Right forelimb (tissue), 1 donor: Measurements from ENCODE around the gene KCTD17.

Experiments used
- DNase-seq: peaks from one replicate; pipeline ENCODE4 v3.0.0-alpha.2; 2018

Gene KCTD17, protein sequence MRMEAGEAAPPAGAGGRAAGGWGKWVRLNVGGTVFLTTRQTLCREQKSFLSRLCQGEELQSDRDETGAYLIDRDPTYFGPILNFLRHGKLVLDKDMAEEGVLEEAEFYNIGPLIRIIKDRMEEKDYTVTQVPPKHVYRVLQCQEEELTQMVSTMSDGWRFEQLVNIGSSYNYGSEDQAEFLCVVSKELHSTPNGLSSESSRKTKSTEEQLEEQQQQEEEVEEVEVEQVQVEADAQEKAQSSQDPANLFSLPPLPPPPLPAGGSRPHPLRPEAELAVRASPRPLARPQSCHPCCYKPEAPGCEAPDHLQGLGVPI

DNA sequence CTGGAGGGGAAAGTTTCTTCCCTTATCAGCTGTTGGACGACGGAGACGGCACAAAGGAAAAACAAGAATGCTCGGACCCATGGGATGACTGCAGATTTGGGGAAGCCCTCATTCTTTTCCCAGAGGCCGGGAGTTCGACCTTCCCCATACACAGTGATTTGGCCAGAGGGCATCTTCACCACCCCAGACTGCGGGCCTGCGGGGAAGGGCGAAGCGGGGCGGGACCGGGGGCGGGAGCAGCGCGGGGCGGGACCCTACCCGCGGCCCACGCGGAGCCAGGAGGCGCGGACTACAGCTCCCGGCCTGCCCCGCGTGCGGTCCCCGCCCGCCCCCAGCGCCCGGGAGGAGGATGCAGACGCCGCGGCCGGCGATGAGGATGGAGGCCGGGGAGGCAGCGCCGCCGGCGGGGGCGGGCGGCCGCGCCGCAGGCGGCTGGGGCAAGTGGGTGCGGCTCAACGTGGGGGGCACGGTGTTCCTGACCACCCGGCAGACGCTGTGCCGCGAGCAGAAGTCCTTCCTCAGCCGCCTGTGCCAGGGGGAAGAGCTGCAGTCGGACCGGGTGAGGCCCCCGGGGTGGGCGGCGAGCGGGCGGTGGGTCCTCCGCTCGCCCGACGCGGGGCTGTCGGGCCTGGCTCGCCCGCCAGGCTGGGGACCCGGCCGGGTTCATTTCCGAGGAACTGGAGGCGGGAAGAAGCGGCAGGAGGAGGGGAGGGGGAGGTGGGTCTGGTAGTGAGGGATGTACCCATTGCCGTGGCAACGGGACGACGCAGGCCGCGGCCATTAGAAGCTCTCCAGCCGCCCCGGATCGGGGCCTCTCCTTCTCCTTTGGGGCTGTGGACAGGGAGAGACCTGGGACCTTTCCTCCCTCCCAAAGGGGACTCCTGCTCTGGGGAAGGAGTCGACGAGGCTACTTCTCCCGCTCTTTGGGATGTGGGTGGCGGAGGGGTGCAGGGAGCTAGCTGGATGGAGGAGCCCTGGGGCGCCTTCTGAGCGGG lies at the start of gene KCTD17:
Gene KCTD17, plus strand, starts transcription at position 352 of the 995 bp plus-strand sequence. Its CDS starts 19 bp downstream, at position 371.
- peak; percentile 83 for DNase-seq

DNA sequence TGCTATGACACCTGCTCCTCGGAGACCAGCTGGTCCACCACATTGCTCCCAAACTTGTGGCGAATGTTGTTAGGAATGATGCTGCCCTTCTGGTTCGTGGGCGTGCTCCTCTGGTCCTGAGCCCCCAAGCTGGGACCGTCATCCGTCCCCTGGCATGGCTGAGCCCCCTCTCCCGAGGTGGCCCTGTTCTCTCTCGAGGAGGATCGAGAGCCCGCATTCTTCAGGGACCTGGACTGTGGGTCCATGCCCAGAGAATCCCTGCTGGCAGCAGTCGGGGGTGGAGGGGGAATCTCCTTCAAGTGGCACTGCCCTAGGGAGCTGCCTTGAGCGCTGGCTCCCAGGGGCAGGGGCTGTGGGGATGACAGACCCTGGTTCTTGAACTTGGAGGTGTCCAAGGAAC lies 49.7 kb upstream of the KCTD17 start:
- peak; percentile 12 for DNase-seq

DNA sequence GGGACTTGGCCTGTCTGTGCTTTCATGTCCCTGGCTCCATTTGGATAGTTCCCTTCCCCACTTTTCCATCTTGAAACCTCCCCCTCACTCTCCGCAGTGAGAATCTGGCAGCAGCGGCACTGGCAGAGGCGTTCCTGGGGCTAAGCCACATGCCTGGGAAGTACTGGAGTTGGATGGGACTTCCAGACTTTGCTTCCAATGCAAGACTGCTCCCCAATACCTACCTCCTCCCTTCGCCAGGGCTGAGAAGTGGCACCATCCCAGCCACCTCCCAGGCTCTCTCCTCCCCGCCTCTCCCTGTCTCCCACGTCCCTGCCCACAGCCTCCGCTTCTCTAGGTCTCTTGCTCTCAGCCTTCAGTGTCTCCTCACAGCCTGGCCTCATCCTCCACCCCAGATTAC lies 48.9 kb upstream of the KCTD17 start:
- peak; percentile 66 for DNase-seq

DNA sequence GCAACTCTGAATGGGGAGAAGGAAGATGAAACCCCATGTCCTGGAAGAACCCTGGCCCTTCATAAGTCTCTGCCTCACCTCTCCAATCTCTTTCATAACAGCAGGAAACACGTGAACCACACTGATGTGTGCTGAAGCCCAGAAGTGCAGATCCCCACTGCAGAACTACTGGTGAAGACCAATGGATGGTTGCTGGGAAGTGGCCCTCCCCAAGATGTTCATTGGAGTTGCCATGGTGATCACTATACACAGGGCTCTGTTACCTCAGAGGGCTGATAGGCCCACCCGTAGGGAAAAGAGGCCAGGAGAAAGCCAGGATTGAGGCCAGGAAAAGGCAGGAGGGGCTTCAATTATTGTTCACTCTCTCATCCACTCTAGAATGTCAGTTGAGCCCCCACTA lies 43.9 kb upstream of the KCTD17 start:
- peak; percentile 36 for DNase-seq

DNA sequence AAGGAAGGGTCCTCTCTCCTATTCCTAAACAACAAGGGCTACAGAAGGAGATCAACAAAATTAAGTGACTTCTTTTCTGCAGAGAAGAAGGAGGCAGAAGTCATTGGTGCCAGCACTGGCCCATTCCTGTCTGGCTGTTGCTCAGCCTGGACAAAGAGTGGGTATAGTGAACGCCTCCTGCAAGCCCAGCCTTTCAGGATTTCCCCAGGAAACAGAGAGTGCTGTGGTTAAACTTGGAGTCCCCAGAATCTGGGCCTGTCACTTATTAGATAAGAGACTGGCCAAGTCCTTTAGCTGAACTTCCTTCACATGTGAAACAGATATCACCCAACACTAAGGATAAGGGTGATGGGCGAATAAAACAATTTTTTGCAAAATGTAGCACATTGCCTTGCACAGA lies 43.2 kb upstream of the KCTD17 start:
- DNase-seq: peak; percentile 1

DNA sequence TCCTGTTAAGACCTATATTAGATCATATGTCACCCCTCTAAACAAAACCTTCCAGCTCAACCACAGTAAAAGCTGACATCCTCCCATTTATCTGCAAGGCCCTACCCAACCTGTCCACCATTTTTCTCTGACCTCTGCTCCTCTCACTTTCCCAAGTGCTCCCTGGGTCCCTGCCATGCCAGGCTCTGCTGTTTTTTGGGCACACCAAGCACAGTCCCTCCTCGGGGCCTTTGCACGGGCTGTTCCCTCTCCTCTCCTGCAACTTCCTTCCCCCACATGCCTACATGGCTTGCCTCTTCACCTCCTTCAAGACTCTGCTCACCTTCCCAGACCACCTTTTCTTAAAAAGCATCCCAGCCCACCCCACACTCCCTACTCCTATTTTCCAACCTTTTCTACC lies 42.1 kb upstream of the KCTD17 start:
- peak; percentile 24 for DNase-seq

DNA sequence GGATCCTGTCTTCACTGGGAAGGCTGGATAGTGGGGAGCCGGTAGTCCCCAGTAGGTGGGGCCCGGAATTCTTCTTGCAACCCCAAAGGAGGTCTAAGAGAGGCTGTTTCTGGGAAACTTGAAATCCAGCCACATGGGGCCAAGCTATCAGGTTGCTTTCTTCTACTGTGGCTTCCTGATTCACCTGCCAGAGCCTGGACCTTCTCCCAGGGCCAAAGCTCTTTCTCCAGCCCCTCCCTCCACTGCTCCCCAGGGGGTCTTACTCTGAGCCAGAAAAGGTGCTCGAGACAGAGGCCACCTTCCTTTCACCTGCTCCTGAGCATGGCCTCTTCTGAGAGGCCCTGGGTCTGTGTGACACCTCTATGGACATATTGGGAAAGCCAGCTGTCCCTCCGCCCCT lies 41.4 kb upstream of the KCTD17 start:
- no peak for DNase-seq

DNA sequence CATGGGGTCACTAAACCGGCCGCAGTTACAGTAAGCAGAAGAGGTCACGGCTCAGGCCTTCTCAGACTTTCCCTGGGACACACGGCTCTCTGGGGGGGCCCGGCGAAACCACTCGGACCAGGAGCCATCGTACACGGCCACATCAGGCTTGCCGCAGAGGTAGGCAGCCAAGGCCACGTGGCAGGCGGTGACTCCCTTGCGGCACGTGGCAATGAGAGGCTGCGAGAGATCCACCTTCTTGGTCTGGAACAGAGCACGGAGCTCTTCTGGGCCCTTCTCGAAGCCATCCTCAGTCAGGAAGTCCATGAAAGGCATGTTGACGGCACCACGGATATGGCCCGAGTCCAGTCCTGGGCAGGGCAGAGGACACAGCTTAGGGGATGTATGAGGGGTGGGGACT lies 40.6 kb upstream of the KCTD17 start:
- peak; percentile 24 for DNase-seq

DNA sequence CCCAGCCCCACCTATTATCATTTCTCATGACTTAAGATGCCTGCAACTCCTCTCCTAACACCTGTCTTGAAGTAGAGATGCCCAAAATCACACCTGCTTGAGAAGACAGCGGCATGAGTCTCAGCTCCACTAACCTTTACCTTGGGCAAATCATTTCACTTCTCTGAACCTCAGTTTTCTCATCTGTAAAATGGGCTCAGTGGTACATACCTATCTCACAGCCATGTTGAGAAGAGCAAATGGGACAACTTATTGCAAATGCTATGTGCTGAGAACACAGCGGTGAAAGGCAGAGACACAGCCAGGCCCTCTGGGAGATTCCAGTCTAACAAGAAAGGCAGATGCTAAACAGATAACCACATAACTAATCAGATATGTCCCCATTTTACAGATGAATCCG lies 40.1 kb upstream of the KCTD17 start:
- peak; percentile 21 for DNase-seq

DNA sequence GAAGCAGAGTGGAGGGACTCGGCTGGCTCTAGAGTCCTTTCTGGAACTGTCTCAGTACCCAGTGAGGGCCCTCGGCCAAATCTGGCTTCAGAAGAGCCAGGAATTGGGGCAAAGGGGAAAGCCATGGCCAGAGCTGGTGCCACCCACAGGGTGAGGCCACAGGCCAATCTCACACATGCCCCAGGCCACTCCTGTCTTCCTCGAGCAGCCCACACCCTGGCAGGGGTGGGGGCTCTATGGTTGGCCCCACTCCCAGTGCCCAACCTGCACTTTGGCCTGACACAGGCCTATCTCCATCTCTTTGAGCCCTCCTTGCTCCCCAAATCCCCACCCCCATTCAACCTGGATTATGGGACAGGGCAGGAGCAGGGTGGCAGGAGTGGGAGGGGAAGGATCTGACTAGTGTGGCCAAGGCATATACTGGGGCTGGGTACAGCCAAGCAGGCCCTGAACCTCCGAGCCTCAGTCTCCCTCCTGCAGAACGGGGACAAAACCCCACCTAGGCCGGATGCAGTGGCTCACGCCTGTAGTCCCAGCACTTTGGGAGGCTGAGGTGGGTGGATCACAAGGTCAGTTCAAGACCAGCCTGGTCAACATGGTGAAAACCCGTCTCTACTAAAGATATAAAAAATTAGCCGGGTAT lies 39.2 kb upstream of the KCTD17 start:
- DNase-seq: peak; percentile 24

DNA sequence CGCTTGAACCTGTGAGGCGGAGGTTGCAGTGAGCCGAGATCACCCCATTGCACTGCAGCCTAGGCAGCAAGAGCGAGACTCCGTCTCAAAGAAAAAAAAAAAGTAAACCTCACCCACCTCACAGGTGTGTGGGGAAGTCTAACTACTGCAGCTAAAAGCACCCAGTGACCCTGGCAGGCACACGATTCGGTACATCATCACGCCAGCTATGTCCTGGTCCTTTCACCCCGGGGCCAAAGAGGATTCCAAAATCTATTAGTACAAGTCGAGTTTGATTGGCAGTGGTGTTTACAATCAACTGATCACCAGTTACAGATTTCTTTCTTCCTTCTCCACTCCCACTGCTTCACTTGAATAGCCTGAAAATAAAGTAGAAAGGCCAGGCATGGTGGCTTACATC lies 38.6 kb upstream of the KCTD17 start:
- peak; percentile 19 for DNase-seq

DNA sequence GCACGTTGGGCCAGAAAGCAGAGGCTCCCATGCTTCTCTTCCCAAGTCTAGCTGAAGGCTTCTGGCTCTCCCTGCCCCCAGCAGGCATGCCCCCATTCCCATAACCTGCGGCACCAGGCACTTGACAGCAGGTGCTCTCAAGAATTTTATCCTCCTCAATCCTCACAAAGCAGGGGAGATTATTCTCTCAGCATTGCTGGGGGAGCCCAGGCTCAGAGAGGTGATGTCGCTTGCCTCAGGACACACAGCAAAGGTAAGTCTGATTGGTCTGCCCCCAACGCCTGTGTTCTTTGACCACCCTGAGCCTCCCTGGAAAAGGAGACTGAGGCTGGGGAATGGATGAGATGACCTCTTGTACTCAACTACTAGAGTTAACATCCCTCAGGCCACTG lies 37.1 kb upstream of the KCTD17 start:
- peak; percentile 1 for DNase-seq

DNA sequence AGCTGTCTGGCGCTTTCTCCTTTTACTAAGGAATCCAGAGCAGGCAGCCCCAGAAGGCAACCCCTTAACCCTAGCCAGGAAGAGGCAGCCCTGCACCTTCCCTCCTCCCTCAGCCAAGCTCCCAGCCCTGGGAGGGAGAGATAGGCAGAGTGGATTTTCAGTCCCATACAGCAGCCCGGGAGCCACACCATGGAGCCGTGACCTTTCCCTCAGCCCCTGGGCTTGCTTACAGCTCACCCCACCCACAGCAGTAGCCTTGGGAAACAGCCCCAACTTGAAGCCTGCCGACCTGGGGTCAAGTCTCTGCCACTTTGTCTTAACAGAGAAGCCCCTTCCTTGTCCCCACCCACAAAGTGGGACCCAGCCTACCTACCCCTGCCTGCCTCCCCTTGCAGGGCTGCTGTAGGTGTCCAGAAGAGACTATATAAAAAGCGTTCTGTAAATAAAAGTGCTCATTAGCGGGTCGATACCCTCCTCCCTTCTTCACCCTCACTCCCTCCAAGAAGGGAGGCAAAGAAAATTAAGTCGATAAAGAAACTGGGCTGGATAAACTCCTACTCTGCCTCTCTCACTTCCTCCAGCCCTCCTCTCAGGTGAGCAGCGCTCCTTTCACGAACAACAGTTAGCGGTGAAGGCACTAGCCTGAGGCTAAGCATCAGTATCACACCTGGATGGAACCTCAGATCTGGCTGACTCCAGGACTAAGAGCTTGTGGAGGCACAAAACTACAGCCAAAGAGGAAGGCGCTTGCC lies 36.5 kb upstream of the KCTD17 start:
- DNase-seq: peak; percentile 22

DNA sequence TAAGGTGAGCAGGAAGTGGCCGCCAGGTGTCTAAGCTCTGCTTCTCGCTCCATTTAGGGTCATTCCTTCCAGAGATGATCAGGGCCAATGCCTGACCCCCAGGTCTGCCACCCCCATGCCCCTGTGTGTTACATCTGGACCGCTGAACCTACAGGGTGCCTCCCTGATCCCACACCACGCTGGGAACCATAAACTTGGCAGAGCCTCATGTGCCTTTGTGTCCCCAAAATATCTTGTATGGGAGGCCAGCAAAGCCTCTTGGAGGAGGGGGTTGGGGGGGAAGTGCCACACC lies 36.0 kb upstream of the KCTD17 start:
- DNase-seq: peak; percentile 5

DNA sequence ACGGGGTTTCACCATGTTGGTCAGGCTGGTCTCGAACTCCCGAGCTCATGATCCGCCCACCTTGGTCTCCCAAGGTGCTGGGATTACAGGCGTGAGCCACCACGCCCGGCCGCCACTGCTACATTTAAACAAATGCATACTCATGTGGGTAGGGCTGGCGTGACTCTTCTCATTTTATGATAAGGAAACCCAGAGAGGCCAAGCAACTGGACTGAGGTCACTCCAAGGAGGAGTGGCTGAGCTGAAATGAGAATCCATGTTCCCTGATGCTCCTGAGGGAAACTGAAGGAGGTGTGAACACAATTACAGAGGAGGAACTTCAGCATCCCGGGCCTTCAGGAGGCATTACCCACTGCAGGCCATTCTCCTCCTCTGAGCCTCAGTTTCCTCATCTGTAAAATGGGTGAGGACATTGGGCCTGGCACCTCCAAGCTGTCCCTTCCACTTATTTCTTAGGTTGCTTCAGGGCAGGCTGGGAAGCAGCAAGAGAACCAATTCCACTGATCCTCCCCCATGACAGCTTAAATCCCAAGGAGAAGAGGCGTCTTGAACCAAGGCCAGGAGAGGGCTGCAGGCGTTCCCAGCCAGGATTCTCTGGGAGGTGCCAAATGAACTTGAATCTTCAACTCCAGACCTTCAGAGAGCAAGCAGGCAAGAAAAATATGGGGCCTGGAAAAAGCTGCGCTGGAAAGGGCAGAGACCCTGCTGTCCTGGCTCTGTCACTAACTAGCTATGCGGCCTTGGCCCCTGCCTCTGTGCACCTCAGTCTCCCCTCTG lies 35.2 kb upstream of the KCTD17 start:
- DNase-seq: peak; percentile 36

DNA sequence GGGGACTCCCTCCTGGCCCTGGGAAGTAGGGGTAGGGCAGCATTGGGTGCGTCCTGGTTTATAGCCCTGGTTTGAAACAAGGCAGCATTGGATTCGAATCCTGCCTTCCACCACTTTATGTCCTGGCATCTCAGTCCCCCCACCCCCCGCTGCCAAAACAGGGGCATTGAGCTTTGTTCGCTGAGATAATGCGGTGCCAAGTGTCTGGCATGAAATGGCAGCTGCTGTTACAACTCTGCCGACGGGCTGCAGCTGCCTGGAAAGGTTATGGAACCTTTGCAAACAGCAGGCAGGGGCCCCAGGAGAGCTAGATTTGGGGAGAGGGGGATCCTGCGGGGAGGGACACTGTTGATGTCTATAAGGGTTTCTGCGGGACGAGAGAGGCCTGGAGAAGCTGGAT lies 34.2 kb upstream of the KCTD17 start:
- no peak for DNase-seq

DNA sequence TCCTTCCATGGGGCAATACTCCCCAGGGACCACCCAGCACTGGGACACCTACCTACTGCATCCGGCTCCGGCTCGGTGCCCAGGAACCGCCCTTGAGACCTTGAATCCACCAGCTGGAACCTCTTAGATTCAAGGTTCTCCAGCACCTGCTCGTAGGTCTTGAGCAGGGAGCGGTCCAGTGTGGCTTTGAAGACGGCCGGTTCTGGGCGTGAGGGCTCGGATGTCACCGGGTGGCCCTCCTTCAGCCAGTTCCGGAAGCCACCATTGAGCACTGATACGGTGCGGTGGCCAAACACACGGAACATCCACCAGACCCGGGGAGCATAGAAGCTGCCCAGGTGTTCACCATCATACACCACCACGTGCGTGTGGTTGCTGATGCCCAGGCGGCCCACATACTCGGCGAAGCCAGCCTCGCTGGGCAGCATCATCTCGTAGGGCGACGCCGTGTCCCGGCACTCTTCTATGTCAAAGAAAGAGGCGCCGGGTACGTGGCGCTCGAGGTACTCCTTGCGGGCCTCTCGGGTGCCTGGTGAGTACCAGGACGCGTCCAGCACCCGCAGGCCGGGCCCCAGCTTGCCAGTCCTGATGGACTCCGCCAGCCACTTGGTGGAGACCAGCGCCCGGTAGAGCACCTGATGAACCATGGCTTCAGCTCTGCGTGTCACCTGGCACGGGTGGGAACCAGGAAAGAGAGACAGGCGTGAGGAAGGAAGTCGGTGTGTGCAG lies 33.3 kb upstream of the KCTD17 start:
- DNase-seq: no peak

DNA sequence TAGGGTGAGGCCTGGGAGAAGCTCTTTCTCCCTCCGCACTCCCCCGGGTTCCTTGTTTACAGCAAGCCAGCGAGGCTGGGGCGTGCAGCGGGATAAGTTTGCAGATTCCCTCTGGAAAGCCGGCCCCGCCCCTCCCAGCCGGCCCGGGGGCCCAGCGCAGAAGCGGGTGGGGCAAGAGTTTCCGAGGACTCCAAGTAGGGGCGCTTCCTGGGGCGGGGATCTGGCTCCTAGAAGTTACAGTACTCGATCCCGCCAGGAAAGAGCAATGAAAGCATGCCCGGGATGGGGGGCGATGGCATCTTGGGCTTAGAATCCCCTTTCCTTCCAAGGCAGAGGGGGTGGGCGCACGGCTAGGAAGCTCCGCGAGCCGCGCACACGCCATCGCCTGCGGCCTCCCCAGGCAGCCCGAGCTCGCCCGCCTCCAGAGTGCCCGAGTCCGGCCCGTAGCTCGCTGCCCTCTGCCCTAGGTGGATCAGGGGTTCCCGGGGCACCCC lies 32.7 kb upstream of the KCTD17 start:
- DNase-seq: peak; percentile 82

DNA sequence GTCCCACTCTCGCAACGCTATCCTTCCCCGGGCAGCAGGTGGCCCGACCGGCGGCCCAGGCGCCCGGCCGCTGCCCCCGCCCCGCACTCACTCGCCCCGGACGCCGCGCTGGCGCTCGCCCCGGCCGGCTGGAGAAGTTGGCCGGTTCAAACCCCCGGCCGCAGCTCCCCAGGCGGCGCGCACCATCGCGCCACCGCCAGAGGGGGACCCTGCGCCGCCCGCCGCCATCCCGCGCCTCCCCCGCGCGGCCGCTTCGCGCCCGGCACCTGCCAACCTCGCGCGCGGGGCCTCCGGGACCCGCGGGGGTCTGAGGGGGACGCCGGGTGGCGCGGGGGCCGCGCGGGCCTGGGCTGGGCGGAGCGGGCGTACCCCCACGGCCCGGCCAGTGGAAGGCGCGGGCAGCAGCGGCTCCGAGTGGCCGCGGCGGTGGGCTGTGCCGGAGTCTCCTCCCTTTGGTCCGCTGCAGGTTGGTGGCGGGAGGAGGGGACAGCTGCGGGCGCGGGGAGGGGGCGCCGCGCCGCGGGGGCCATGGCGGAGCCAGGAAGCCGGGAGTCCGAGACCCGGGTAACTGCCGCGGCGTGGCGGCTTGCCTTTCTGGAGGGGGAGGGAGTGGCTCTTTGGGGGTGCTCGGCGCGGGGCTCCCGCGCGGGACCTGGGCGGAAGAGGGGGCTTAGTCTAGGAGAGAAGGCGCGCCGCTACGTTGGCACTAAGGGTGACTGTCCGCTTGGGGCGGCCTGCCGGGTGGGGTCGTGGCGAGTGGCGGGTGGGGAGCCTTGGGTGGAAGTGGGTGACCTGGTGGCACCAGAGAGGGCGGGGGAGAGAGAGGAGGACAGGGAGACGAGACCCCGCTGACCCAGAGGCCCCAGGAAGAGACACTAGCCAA lies 32.0 kb upstream of the KCTD17 start, which contains the start of the genes MPST and TST:
Gene MPST, plus strand, starts transcription at position 434 of the 883 bp plus-strand sequence. Its CDS starts 95 bp downstream, at position 529.
Gene TST, minus strand, starts transcription at position 139 of the 883 bp plus-strand sequence. CDS start 715 bp downstream, outside the sequence.
- DNase-seq: peak; percentile 89

DNA sequence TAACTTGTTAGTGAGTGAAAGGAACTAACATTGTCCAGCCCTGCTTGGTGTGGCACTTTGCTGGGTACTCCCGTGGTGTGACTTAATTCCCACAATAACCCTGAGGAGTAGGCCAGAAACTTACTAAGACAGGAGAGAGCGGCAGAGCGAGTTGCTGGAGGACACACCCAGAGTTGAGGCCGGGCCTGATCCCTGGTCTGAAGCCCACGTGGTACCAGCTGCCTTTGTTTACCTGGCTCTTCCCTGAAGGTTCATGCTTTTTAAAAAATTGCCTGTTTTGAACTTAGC lies 31.4 kb upstream of the KCTD17 start:
- no peak for DNase-seq
